ENCODE measurements around the gene RMND1. TPM values are rescaled to one million over a fixed set of nuclear protein-coding genes. Genes with fewer than 3 reads are reported as not detected.

RMND1 gene, protein sequence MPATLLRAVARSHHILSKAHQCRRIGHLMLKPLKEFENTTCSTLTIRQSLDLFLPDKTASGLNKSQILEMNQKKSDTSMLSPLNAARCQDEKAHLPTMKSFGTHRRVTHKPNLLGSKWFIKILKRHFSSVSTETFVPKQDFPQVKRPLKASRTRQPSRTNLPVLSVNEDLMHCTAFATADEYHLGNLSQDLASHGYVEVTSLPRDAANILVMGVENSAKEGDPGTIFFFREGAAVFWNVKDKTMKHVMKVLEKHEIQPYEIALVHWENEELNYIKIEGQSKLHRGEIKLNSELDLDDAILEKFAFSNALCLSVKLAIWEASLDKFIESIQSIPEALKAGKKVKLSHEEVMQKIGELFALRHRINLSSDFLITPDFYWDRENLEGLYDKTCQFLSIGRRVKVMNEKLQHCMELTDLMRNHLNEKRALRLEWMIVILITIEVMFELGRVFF
- 67.0 TPM for total RNA-seq (ENCODE audit: unreplicated experiment)
- long read RNA-seq, transcript RMND1-207 (2 exons, 915 nt), result minor isoform, 9 of 33 reads
- long read RNA-seq, transcript RMND1-203 (12 exons, 2,003 nt), result major isoform, 18 of 33 reads
- long read RNA-seq, partial matches to known transcripts, result 3 of 33 reads
- long read RNA-seq, other reads (novel, unspliced or antisense), result 2 of 33 reads

DNA sequence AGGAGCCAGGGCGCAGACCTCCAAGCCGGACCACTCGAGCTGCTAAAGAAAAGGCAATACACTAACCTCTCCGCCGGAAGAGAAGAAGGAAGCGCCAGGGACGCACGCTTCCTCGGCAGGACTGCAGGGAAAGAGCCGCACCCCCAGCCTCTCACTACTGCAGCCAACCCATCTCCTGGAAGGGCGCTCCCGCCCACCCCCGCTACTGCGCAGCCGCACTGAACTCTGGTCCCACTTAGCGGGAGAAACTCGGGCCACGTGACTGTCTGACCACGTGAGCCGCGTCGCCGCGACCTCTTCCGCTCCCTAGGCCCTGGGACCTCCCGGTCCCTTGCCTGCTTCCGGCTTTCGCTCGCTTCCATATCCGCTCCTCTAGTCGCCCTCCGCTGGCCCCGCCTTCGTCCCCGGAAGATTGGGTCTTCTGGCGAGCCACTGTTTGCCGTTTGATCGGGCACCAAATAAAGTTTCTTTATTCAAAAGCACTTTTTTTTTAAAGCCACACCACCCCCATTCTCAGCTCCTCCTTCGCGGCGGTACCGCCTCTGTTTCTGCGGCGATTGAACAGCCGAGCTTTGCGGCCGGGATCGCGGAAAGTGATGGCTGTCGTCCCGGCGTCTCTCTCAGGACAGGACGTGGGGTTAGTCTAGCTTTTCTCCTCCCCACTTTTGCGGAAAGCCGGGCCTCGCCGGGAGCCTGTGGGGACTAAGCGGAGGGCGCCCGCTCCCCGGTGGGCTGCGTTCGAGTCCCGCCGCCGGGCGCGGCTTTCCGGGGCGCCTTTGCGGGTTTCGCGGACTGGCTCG, at the start of gene RMND1:
TSS of gene RMND1 (minus strand) at position 177 of the 800 bp plus-strand sequence. CDS start 6,315 bp downstream, outside the sequence.
- Mint-ChIP-seq H3K4me1 (ENCODE audit: low read depth, unreplicated experiment) (peaks cover 30% of the 10 kb centered on the region), H3K9me3 (ENCODE audit: unreplicated experiment) (peaks cover 21% of the 10 kb centered on the region), H3K27me3 (ENCODE audit: unreplicated experiment) (peaks cover 15% of the 10 kb centered on the region), H3K4me3 (ENCODE audit: unreplicated experiment) (peak within 1 kb of the TSS; percentile 93), H3K36me3 (ENCODE audit: unreplicated experiment) (no peaks in the 10 kb centered on the region), H3K27ac (ENCODE audit: unreplicated experiment) (peak within 1 kb of the TSS; percentile 98)
- TF ChIP-seq, protein P1, sequence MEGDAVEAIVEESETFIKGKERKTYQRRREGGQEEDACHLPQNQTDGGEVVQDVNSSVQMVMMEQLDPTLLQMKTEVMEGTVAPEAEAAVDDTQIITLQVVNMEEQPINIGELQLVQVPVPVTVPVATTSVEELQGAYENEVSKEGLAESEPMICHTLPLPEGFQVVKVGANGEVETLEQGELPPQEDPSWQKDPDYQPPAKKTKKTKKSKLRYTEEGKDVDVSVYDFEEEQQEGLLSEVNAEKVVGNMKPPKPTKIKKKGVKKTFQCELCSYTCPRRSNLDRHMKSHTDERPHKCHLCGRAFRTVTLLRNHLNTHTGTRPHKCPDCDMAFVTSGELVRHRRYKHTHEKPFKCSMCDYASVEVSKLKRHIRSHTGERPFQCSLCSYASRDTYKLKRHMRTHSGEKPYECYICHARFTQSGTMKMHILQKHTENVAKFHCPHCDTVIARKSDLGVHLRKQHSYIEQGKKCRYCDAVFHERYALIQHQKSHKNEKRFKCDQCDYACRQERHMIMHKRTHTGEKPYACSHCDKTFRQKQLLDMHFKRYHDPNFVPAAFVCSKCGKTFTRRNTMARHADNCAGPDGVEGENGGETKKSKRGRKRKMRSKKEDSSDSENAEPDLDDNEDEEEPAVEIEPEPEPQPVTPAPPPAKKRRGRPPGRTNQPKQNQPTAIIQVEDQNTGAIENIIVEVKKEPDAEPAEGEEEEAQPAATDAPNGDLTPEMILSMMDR (IDR thresholded peaks at IDR 0.05; ENCODE audit: partially characterized antibody, unreplicated experiment), result no peak
- peak; percentile 99 for DNase-seq

DNA sequence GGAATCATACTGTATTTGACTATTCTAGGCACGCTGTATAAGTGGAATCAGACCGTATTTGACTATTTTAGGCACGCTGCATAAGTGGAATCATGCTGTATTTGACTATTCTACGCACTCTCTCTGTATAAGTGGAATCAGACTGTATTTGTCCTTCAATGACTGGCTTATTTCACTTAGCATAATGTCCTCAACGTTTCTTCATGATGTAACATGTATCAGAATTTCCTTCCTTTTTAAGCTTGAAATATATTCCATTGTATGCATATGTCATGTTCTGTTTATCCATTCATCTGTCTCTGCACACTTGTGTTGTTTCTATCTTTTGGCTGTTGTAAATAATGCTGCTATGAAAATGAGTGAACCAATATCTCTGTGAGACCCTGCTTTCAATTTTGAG, 47.6 kb upstream of the RMND1 start:
- H3K9me3 Mint-ChIP-seq (ENCODE audit: unreplicated experiment), result peaks cover 4% of the 10 kb centered on the region
- no peaks in the 10 kb centered on the region for H3K4me1 Mint-ChIP-seq (ENCODE audit: low read depth, unreplicated experiment)
- H3K36me3 Mint-ChIP-seq (ENCODE audit: unreplicated experiment), result no peaks in the 10 kb centered on the region
- no peak for DNase-seq
- H3K4me3 Mint-ChIP-seq (ENCODE audit: unreplicated experiment), result no peak overlapping the region
- peaks cover 10% of the 10 kb centered on the region for H3K27me3 Mint-ChIP-seq (ENCODE audit: unreplicated experiment)
- TF ChIP-seq, protein P1 (IDR thresholded peaks at IDR 0.05; ENCODE audit: partially characterized antibody, unreplicated experiment), result no peak
- H3K27ac Mint-ChIP-seq (ENCODE audit: unreplicated experiment), result no peak overlapping the region

DNA sequence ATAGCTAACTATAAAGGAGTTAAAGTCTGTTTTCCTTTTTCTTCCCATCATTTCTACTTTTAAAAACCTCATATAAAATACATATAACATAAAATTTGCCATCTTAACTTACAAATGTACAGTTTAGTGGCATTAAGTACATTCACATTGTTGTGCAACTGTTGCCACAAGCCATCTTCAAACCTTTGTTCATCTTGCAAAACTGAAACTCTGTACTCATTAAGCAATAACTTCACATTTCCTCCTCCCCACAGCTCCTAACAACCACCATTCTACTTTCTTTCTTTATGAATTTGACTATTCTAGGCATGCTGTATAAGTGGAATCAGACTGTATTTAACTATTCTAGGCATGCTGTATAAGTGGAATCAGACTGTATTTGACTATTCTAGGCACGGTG, 46.4 kb upstream of the RMND1 start:
- Mint-ChIP-seq H3K9me3 (ENCODE audit: unreplicated experiment) (peaks cover 3% of the 10 kb centered on the region), H3K27ac (ENCODE audit: unreplicated experiment) (no peak overlapping the region), H3K4me1 (ENCODE audit: low read depth, unreplicated experiment) (peaks cover under 1% of the 10 kb centered on the region), H3K27me3 (ENCODE audit: unreplicated experiment) (peaks cover 11% of the 10 kb centered on the region), H3K4me3 (ENCODE audit: unreplicated experiment) (no peak overlapping the region), H3K36me3 (ENCODE audit: unreplicated experiment) (no peaks in the 10 kb centered on the region)
- no peak for DNase-seq
- TF ChIP-seq, protein P1 (IDR thresholded peaks at IDR 0.05; ENCODE audit: partially characterized antibody, unreplicated experiment), result no peak

DNA sequence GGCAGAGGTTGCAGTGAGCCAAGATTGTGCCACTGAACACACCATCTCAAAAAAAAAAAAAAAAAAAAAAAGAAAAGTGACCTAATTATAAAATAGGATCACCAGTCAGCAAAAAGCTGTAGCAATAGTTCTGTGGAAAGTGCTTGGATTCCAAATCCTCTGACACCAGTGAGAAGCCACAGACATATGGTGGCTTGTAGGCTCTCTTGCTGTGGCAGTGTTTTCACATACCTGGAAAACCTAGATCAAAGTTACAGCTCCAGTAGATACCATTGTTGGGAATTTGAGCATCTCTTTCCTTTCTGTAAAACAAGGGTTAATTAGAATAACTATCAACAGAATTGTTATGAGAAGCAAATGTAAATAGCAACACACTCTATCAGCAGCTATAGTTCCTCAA, 46.0 kb upstream of the RMND1 start:
- Mint-ChIP-seq H3K36me3 (ENCODE audit: unreplicated experiment) (no peaks in the 10 kb centered on the region), H3K9me3 (ENCODE audit: unreplicated experiment) (peaks cover 3% of the 10 kb centered on the region), H3K27me3 (ENCODE audit: unreplicated experiment) (peaks cover 10% of the 10 kb centered on the region), H3K4me3 (ENCODE audit: unreplicated experiment) (no peak overlapping the region), H3K4me1 (ENCODE audit: low read depth, unreplicated experiment) (peaks cover 4% of the 10 kb centered on the region), H3K27ac (ENCODE audit: unreplicated experiment) (no peak overlapping the region)
- no peak for DNase-seq
- TF ChIP-seq, protein P1 (IDR thresholded peaks at IDR 0.05; ENCODE audit: partially characterized antibody, unreplicated experiment), result no peak
